NB4 (cell line): ENCODE measurements around the gene CAMK2D.

Experiments
- MAX ChIP-seq: IDR thresholded peaks from 2 replicates; pipeline ENCODE4 v1.6.1; 2011; ENCODE audit warnings: low read depth, low read length
- POLR2A ChIP-seq: IDR thresholded peaks from 2 replicates; pipeline ENCODE4 v1.6.1; 2011; ENCODE audit warnings: mild to moderate bottlenecking; ENCODE audit not compliant: insufficient read length; ENCODE audit errors: extremely low read depth
- TF ChIP-seq, protein P1 (sequence below): IDR thresholded peaks from one replicate; pipeline ENCODE4 v1.5.1; 2012; ENCODE audit warnings: low read depth, low read length

- TF ChIP-seq, protein P1, sequence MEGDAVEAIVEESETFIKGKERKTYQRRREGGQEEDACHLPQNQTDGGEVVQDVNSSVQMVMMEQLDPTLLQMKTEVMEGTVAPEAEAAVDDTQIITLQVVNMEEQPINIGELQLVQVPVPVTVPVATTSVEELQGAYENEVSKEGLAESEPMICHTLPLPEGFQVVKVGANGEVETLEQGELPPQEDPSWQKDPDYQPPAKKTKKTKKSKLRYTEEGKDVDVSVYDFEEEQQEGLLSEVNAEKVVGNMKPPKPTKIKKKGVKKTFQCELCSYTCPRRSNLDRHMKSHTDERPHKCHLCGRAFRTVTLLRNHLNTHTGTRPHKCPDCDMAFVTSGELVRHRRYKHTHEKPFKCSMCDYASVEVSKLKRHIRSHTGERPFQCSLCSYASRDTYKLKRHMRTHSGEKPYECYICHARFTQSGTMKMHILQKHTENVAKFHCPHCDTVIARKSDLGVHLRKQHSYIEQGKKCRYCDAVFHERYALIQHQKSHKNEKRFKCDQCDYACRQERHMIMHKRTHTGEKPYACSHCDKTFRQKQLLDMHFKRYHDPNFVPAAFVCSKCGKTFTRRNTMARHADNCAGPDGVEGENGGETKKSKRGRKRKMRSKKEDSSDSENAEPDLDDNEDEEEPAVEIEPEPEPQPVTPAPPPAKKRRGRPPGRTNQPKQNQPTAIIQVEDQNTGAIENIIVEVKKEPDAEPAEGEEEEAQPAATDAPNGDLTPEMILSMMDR: no peak
- no peak for TF ChIP-seq POLR2A
- TF ChIP-seq MAX: no peak
Observed at GRCh38 chr4:113540859-113541258, 220.7 kb downstream of the CAMK2D start.
